Breast epithelium (tissue), 4 donors: ENCODE data around the gene REPIN1. TPM values are rescaled to one million over a fixed set of nuclear protein-coding genes. Genes with fewer than 3 reads are reported as not detected.

ENCODE experiments used
- DNase-seq, 2 donors: peaks; one replicate each; pipeline ENCODE4 v3.0.0-alpha.2; 2019; ENCODE audit warnings: low spot score in 2 of 2
- H3K27ac ChIP-seq, 2 donors: fragments of 200-600 bp; sonication (generic) in 1 of 2; one replicate each; pipeline ENCODE4 v1.5.1; 2016 to 2019; ENCODE audit warnings: mild to moderate bottlenecking in 1 of 2
- H3K27me3 ChIP-seq, 2 donors: fragments of 200-600 bp; sonication (generic) in 1 of 2; one replicate each; pipeline versions ENCODE4 v1.5.1 to v1.6.0; 2017 to 2019; ENCODE audit warnings: control low read depth in 1 of 2, mild to moderate bottlenecking in 1 of 2
- H3K36me3 ChIP-seq: fragments of 200-600 bp; one replicate; pipeline ENCODE4 v1.5.1; 2019
- H3K4me1 ChIP-seq, 2 donors: fragments of 200-600 bp; sonication (generic); one replicate each; pipeline ENCODE4 v1.5.1; 2016 to 2019; ENCODE audit warnings: control low read depth in 1 of 2
- H3K4me3 ChIP-seq, 3 donors: fragments of 200-600 bp; sonication (generic); 1 replicate in 2 of 3; 2 replicates in 1 of 3; pipeline ENCODE4 v1.5.1; 2016 to 2019; ENCODE audit warnings: mild to moderate bottlenecking in 3 of 3, moderate library complexity in 2 of 3
- H3K9me3 ChIP-seq, 2 donors: fragments of 200-600 bp; sonication (generic) in 1 of 2; one replicate each; pipeline ENCODE4 v1.5.1; 2016 to 2019; ENCODE audit warnings: control low read depth in 1 of 2
- POLR2A ChIP-seq: fragments of 450-650 bp; IDR thresholded peaks from one replicate; pipeline ENCODE4 v1.6.1; 2016; ENCODE audit warnings: antibody characterized with exemption, mild to moderate bottlenecking, moderate library complexity
- POLR2AphosphoS5 ChIP-seq, 3 donors: sonication (generic); formaldehyde crosslinking; IDR thresholded peaks; one replicate each; pipeline ENCODE4 v1.6.1; 2017; ENCODE audit warnings: antibody characterized with exemption in 3 of 3
- intact Hi-C: fragments of 100-400 bp; cut with DNase I; formaldehyde crosslinking; loops from one replicate; pipeline ENCODE4 v1.15.1; 2023; ENCODE audit warnings: low total_unique reads
- total RNA-seq, 3 donors: library from RNA; depleted of rRNA; stranded (reverse); fragments of >200 nt; gene quantifications; one replicate each; pipeline ENCODE4 v1.1.0, GENCODE V29; 2016
- TF ChIP-seq, protein P1 (sequence below), 3 donors: fragments of 450-650 bp; IDR thresholded peaks; one replicate each; pipeline ENCODE4 v1.5.1; 2016 to 2017; ENCODE audit warnings: antibody characterized with exemption in 3 of 3, mild to moderate bottlenecking in 3 of 3, moderate library complexity in 3 of 3

Gene REPIN1
- total RNA-seq, 3 donors from 2014 or later, result 43.7 to 70.8 (median 68.2) TPM

DNA sequence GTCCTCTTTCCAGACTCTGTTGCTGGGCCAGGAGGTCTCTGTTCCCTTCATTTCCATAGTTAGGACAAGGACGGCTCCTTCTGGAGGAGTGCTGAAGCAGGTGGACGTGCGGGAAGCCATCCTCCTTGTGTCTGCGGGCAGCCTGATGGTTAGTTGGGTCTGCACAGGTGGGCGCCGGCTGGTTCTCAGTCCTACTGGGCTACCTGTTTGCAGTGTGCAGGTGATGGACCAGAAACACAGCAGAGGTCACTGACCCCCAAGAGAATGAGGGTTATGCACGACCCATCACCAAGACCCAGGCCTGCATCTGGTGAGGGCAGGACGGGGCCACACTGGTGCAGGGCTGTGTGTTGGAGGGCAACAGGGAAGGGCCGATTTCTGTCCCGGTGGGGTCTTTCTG lies 35.0 kb upstream of the REPIN1 start:
- intact Hi-C loops, result no loop called here
- H3K4me3 ChIP-seq, result no peak overlapping the region
- H3K36me3 ChIP-seq, result no peaks in the 10 kb centered on the region
- TF ChIP-seq, protein P1, sequence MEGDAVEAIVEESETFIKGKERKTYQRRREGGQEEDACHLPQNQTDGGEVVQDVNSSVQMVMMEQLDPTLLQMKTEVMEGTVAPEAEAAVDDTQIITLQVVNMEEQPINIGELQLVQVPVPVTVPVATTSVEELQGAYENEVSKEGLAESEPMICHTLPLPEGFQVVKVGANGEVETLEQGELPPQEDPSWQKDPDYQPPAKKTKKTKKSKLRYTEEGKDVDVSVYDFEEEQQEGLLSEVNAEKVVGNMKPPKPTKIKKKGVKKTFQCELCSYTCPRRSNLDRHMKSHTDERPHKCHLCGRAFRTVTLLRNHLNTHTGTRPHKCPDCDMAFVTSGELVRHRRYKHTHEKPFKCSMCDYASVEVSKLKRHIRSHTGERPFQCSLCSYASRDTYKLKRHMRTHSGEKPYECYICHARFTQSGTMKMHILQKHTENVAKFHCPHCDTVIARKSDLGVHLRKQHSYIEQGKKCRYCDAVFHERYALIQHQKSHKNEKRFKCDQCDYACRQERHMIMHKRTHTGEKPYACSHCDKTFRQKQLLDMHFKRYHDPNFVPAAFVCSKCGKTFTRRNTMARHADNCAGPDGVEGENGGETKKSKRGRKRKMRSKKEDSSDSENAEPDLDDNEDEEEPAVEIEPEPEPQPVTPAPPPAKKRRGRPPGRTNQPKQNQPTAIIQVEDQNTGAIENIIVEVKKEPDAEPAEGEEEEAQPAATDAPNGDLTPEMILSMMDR (IDR thresholded peaks at IDR 0.05), result no peak
- no peak for TF ChIP-seq POLR2AphosphoS5 (IDR thresholded peaks at IDR 0.05)
- no peak for TF ChIP-seq POLR2A
- H3K27me3 ChIP-seq, result no peaks in the 10 kb centered on the region
- H3K9me3 ChIP-seq, result no peaks in the 10 kb centered on the region
- peak overlapping the region in 1 of 2 donors; percentile 69 for H3K27ac ChIP-seq
- peaks cover 0 to 9% of the 10 kb centered on the region in 2 donors for H3K4me1 ChIP-seq
- DNase-seq, result no peak

DNA sequence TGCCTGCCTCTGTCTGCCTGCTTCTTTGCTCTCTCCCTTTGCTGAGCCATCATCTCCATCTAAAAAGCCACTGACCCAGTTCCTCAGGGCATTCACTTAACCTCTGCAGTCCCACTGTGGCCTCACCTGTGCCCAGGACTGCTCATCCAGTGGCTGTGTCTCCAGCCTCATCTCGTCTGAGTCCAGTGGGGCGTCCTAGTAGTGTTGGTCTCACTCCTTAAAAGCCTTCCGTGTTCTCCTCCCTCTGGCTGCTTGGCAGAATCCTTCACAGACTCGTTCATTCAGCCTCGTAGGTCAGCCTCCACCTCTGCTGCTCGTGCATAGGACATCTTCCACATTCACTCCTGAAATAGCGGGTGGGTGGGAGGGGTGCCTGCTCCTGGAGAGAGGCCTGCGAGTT lies 34.5 kb upstream of the REPIN1 start:
- no peak for DNase-seq
- Histone ChIP-seq H3K4me3 (no peak overlapping the region), H3K27me3 (no peaks in the 10 kb centered on the region), H3K27ac (peak overlapping the region in 1 of 2 donors; percentile 69), H3K36me3 (no peaks in the 10 kb centered on the region), H3K4me1 (peaks cover 0 to 9% of the 10 kb centered on the region in 2 donors), H3K9me3 (no peaks in the 10 kb centered on the region)
- intact Hi-C loops, result no loop called here
- TF ChIP-seq POLR2A (no peak), POLR2AphosphoS5 (IDR thresholded peaks at IDR 0.05) (no peak)
- TF ChIP-seq, protein P1 (IDR thresholded peaks at IDR 0.05), result no peak

DNA sequence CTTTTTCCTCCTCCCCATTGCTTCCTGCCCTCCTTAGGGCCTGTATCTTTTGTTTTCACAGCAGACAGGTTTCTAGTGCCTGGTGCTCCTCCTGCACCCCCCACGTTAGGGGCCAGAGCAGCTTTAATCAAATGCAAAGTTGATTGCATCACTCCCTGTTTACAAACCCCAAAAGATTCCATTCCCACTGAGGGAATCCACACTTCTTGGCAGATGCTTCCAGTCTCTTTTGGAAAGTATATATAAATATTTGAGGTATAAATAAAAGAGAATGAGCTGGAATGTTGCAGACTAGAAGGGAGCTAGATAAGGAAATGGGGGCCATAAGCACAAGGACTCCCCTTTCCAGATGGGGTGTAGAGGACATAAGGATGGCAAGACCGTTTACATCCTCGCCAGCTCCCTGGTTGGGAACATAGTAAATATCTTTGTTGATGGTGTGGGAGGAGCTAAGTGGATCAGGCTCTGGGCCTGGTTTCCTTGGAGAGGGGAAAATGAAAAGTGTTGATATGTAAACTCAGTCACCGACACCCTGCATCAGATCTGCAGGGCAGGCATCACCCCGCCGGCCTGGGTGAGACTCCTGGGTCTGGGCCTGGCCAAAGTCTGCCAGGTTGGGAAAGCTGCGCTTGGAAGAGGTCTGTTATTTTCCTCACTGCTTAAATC lies 33.4 kb upstream of the REPIN1 start:
- H3K27ac ChIP-seq, result peak overlapping the region; percentile 62 to 80
- H3K4me1 ChIP-seq, result peaks cover 0 to 19% of the 10 kb centered on the region in 2 donors
- no peaks in the 10 kb centered on the region for H3K9me3 ChIP-seq
- intact Hi-C loops, result no loop called here
- DNase-seq, result no peak
- TF ChIP-seq POLR2AphosphoS5 (IDR thresholded peaks at IDR 0.05) (no peak), POLR2A (no peak)
- TF ChIP-seq, protein P1 (IDR thresholded peaks at IDR 0.05), result no peak
- H3K27me3 ChIP-seq, result no peaks in the 10 kb centered on the region
- no peak overlapping the region for H3K4me3 ChIP-seq
- no peaks in the 10 kb centered on the region for H3K36me3 ChIP-seq

DNA sequence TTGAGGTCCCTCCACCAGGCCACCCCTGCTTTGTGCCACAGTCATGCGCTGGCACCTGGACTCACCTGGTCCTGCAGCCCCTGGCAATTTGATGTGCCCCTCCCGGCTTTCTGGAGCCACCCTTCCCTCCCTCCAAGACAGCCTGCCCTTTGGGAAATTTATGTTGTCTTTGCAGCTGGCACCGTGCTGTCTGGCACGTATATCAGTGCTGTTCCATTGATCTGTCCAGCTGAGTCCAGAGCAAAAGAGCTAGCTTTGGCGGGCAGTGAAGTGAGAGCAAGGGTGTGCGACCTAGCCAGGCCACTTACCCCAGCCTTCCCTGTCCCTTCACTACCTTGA lies 32.9 kb upstream of the REPIN1 start:
- intact Hi-C loops, result no loop called here
- DNase-seq, result no peak
- no peak for TF ChIP-seq POLR2A
- no peak for TF ChIP-seq POLR2AphosphoS5 (IDR thresholded peaks at IDR 0.05)
- TF ChIP-seq, protein P1 (IDR thresholded peaks at IDR 0.05), result no peak

DNA sequence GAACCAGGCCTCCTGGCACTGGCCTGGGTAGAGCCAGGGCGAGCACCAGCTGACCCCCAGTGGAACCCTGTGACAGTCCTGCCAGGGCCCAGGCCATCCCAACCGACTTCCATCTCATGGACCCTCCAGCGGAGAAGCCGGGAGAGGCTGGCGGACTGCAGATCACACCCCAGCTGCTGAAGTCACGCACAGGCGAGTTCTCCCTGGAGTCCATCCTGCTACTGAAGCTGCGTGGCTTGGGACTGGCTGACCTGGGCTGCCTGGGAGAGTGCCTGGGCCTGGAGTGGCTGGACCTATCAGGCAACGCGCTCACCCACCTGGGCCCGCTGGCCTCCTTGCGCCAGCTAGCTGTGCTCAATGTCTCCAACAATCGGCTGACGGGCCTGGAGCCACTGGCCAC lies 31.9 kb upstream of the REPIN1 start:
- Histone ChIP-seq H3K4me3 (no peak overlapping the region), H3K27me3 (no peaks in the 10 kb centered on the region), H3K27ac (peak overlapping the region in 1 of 2 donors; percentile 27), H3K9me3 (no peaks in the 10 kb centered on the region), H3K4me1 (peaks cover 0 to 21% of the 10 kb centered on the region in 2 donors), H3K36me3 (no peaks in the 10 kb centered on the region)
- DNase-seq, result no peak
- intact Hi-C loops, result no loop called here
- TF ChIP-seq POLR2A, result no peak
- TF ChIP-seq, protein P1 (IDR thresholded peaks at IDR 0.05), result no peak
- no peak for TF ChIP-seq POLR2AphosphoS5 (IDR thresholded peaks at IDR 0.05)

More for the DNA sequence above, 32.9 kb upstream of the REPIN1 start:
- peak overlapping the region; percentile 62 to 80 for H3K27ac ChIP-seq
- H3K4me3 ChIP-seq, result no peak overlapping the region
- H3K9me3 ChIP-seq, result no peaks in the 10 kb centered on the region
- H3K27me3 ChIP-seq, result no peaks in the 10 kb centered on the region
- H3K36me3 ChIP-seq, result no peaks in the 10 kb centered on the region
- H3K4me1 ChIP-seq, result peaks cover 0 to 21% of the 10 kb centered on the region in 2 donors
